ENCODE results near the gene TMEM175.

The TMEM175 gene

DNA sequence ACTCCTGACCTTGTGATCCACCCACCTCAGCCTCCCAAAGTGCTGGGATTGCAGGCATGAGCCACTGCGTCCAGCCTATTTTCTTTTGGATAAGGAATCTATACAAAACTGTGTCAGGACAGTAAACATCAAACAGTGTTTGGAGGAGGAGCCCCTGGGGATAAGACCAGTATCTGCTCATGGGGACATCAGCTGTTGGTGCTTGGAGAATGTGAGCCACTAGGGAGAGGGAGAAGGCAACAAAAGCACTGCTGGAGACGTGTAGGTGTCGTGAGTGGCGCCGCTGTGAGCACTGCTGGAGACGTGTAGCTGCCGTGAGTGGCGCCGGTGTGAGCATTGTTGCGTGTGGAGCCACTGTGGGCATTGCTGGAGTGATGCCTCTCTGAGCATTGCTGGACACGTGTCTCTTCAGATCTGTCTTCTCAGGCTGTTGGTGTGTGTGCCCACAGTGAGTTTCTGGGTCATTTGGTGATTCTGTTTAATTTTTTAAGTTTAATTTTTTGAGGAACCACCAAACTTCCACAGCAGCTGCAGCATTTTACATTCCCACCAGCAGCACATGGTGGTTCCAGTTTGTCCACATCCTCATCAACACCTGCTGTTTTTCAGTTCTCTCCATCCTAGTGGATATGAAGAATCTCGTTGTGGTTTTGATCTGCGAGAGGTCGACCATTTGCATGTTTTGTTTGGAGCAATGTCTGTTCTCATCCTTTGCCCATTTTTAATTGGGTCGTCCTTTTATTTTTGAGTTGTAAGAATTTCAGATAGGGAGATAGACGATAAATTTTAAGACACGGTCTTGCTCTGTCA, 22.2 kb downstream of the TMEM175 start:
- TF ChIP-seq GATA2 (IDR thresholded peaks at IDR 0.05; ENCODE audit: low read depth, low read length) = no peak
- no peak for TF ChIP-seq GATA3 (IDR thresholded peaks at IDR 0.05; ENCODE audit: low read depth, low read length)

DNA sequence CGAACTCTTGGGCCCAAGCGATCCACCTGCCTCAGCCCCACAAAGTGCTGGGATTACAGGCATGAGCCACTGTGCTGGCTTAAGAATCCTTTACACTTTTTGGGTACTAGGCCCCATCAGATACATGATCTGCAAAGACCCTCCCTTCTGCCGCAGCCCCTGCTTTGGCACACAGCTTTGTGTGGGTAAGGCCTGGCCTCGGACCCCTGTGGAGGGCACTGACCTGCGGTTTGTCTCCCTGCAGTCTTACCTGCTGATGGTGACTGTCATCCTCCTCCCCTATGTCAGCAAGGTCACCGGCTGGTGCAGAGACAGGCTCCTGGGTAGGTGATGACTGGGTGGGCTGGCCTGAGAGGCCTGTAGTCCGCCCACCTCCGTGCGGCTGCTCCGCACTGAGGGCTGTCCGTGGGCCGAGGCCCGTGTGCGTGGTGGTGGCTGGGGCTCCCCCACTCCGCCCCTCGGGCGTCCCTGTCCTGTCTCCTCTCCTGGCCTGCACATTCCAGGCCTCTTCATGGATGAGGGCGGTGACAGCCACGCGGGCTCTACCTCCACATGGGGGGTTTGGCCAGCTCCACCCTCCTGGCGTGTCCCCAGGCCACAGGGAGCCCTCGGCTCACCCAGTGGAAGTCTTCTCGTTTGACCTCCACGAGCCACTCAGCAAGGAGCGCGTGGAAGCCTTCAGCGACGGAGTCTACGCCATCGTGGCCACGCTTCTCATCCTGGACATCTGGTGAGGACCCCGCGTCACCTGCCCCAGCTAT, 23.1 kb downstream of the TMEM175 start:
- TF ChIP-seq GATA2 (IDR thresholded peaks at IDR 0.05; ENCODE audit: low read depth, low read length) = no peak
- no peak for TF ChIP-seq GATA3 (IDR thresholded peaks at IDR 0.05; ENCODE audit: low read depth, low read length)

DNA sequence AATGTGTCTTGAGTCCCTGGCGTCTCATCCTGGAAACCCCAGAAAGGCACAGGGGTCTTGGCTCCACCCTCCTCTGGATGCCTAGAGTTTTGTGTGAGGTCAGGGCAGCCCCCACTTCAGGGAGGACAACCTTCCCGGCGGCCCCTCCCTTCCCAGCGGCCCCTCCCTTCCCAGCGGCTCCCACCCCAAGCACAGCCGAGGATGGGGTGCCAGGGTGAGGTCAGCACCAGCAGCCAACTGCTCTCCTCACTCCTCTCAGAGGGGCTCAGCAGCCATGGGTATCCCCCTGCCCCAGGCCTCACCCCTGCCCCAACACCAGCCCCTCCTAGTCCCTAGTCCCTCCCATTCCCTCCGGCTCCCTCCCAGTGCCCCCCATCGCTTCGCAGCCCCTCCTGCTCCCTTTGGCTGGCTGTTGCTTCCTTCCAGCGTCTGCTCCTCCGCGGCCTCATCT, 23.7 kb downstream of the TMEM175 start:
- TF ChIP-seq GATA3 (IDR thresholded peaks at IDR 0.05; ENCODE audit: low read depth, low read length) (no peak), GATA2 (IDR thresholded peaks at IDR 0.05; ENCODE audit: low read depth, low read length) (no peak)

DNA sequence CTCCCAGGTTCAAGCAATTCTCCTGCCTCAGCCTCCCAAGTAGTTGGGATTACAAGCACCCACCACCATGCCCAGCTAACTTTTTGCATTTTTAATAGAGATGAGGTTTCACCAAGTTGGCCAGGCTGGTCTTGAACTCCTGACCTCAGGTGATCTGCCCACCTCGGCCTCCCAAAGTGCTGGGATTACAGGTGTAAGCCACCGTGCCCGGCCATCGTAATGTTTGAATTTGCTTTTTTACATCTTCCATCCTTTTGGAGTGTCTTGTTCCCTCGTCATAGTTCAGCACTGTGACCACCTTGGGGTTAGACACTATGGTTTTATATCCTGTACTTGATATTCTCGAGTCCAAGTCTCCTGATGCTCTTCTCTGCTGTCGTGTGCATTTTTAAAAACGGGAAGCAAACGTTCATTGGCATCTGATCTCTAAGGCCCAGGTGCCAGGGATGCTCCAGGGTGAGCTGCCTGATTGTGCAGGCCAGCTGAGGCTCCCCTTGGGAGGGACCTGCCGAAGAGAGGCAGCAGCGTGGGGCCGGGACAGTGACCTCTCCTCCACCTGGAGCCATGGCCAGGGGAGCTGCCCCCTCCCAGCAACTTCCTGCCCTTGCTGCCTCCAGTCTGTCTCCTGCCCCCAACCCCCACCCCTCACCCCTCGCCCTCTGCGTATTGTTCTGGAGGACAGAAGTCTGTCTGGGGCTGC, 24.4 kb downstream of the TMEM175 start:
- no peak for TF ChIP-seq GATA2 (IDR thresholded peaks at IDR 0.05; ENCODE audit: low read depth, low read length)
- TF ChIP-seq GATA3 (IDR thresholded peaks at IDR 0.05; ENCODE audit: low read depth, low read length) = no peak

DNA sequence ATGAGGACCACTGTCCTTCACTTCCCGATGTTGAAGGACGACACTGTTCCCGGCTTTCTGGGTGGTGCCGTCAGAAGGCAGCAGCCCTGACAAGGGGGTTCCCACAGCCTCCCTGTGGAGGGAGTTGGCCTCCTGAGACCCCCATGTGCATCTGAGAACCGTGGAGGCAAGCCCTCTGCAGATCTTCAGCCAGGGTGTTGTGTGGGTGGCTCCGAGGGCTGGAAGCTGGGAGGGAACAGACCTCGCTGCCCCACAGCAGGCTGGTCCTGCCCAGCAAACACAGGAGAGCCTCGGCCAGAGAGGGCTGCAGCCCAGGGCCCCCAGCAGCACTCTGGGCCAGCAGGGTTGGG, 24.9 kb downstream of the TMEM175 start:
- TF ChIP-seq GATA2 (IDR thresholded peaks at IDR 0.05; ENCODE audit: low read depth, low read length) (no peak), GATA3 (IDR thresholded peaks at IDR 0.05; ENCODE audit: low read depth, low read length) (no peak)

DNA sequence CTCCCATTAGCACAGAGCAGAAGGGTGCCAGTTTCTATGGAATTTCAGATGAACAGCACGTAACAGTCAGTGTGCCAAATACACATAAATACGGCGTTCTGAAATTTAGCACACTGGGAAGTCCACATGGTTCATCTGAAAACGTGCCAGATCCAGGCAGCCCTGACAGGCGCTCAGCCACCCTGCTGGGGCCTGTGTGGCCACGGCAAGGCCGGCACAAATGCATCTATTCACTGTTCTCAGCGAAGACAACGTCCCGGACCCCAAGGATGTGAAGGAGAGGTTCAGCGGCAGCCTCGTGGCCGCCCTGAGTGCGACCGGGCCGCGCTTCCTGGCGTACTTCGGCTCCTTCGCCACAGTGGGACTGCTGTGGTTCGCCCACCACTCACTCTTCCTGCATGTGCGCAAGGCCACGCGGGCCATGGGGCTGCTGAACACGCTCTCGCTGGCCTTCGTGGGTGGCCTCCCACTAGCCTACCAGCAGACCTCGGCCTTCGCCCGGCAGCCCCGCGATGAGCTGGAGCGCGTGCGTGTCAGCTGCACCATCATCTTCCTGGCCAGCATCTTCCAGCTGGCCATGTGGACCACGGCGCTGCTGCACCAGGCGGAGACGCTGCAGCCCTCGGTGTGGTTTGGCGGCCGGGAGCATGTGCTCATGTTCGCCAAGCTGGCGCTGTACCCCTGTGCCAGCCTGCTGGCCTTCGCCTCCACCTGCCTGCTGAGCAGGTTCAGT, 25.5 kb downstream of the TMEM175 start:
- TF ChIP-seq GATA3 (IDR thresholded peaks at IDR 0.05; ENCODE audit: low read depth, low read length) = no peak
- TF ChIP-seq GATA2 (IDR thresholded peaks at IDR 0.05; ENCODE audit: low read depth, low read length) = no peak

DNA sequence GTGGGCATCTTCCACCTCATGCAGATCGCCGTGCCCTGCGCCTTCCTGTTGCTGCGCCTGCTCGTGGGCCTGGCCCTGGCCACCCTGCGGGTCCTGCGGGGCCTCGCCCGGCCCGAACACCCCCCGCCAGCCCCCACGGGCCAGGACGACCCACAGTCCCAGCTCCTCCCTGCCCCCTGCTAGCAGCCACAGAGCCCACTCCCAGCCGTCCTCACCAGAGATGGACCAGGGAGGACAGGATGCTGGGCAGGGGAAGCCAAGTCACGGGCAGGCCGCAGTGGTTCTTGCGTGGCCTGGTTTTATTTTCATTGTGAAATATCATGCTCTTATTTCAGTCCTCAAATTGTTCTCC, 26.0 kb downstream of the TMEM175 start:
- TF ChIP-seq GATA3 (IDR thresholded peaks at IDR 0.05; ENCODE audit: low read depth, low read length) (no peak), GATA2 (IDR thresholded peaks at IDR 0.05; ENCODE audit: low read depth, low read length) (no peak)

DNA sequence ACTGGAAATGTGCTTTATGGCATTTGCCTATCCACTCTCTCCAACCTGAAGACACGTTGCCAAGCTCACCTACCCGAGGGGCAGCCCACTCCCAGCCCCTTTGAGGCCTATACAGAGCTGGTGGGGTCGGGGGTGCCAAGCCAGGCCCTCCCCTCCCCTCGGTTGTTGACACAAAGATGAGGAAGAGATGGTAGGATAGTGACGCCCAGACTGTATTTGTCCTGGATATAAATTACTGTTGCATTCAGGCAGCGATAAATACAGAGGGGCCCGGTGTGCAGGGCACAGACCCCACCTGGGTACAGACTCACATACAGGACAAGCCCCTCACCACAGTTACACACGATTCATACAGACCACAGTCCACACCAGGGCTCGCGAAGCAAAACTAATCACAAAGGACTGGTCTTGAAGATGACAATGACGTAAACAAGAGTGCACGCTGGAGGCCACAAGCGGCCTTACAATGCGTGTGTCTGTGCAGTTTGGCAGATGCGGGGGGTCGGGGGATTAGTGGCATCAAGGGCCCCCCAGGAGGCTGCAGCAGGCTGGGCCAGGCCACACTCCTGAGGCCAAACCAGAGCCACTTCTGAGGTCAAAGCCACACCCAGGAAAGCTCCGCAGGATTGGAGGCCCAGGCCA, 26.6 kb downstream of the TMEM175 start:
- no peak for TF ChIP-seq GATA2 (IDR thresholded peaks at IDR 0.05; ENCODE audit: low read depth, low read length)
- no peak for TF ChIP-seq GATA3 (IDR thresholded peaks at IDR 0.05; ENCODE audit: low read depth, low read length)

DNA sequence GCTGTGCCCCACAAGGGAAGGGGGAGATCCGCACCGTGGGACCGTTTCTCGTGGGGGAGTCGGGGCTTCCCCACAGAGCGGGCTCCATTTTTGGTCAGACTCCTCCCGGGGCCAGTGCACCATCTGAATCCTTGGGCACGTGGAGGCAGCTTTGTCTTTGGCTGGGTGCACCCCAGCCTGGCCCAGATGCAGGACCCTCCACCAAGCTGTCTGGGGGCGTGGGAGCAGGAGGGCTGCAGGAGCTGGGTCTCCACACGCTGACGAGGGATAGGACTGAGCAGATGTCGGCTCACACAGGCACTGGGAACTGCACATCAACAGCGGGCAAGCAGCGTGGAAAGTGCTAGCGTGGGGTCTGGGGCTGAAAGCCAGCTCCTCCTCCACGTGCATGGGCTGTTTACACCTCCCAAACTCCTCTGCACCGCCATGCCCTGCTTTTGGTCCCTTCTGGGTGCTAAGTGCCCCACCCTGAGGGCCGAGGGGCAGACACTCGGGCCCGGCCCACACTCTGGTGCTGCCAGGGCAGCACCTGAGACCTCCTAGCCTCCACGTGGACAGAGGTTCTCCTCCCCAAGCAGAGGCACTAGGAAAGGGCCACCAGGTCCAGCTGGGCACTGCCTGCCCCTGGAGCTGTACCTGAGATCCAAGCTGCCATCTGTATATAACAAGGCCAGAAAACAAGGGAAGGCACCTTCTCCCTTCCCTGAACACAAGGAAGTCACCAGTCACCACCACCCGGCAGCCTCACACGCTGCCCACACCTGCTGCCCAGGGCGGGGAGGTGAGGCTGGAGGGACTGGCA, 27.3 kb downstream of the TMEM175 start:
- TF ChIP-seq GATA2 (IDR thresholded peaks at IDR 0.05; ENCODE audit: low read depth, low read length) = no peak
- no peak for TF ChIP-seq GATA3 (IDR thresholded peaks at IDR 0.05; ENCODE audit: low read depth, low read length)

DNA sequence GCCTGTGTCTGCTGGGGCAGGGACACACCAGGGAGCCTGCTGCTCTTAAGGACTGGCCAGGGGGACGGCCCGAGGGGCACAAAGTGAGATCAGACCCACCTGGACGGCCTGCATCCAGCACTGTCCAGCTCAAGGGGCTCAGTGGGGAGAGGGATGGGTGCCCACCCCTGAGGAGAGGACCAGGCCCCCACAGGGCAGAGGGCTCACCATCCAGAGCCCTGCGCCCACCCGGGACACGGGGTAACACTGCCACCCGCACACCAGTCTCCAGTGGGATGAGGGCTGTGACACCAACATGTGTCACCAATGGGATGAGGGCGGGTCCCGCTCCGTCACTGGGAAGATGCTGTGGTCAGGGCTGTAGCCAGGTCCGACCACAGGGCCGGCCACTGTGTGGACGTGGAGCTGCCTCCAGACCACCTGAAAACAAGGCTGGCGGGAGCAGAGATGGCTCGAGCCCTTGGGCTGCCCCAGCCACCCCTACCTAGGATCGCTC, 27.9 kb downstream of the TMEM175 start:
- no peak for TF ChIP-seq GATA2 (IDR thresholded peaks at IDR 0.05; ENCODE audit: low read depth, low read length)
- TF ChIP-seq GATA3 (IDR thresholded peaks at IDR 0.05; ENCODE audit: low read depth, low read length) = no peak

DNA sequence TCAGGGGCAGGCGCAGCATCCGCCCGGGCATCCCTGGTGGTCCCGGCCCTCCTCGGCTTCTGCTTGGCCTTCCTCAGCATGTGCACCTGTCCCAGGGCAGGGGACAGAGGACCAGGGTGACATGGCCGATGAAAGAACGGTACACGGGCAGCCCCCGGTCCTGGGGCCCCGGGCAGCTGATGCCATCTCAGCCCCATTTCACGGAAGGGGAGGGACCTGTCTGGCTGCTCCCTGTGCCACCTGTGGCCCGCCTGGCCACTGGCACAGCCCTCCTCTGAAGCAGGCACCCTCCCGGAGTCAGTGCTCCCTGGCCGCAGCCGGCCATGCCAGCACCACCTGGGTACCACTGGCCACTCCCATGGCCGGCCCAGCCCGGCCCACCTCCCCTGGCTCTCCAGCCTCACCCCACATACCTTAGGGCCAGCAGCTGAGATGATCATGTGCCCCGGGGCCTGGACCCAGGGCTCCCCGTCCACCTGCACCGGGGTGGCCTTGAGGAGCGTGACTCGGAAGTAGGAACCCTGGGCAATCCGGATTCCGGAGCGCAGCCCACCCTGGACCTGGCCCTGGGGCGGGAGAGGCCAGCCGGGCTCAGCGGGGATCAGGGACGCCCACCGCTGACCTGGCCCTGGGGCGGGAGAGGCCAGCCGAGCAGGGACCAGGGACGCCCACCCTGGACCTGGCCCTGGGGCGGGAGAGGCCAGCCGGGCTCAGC, 28.5 kb downstream of the TMEM175 start:
- TF ChIP-seq GATA2 (IDR thresholded peaks at IDR 0.05; ENCODE audit: low read depth, low read length) (no peak), GATA3 (IDR thresholded peaks at IDR 0.05; ENCODE audit: low read depth, low read length) (no peak)

Data from SH-SY5Y (cell line).